H1 (cell line): ENCODE results near the gene LTA4H. TPM values are rescaled to one million over a fixed set of nuclear protein-coding genes. Genes with fewer than 3 reads are reported as not detected.

ENCODE experiments used
- CTCF ChIA-PET: fragments of 300-600 bp; sonication (Branson Sonifier 250); formaldehyde crosslinking; loops from one replicate; lab custom pipeline; 2021; ENCODE audit not compliant: partially characterized antibody; lab: Charles Lee
- POLR2A ChIA-PET: fragments of 300-600 bp; sonication (Branson Sonifier 250); formaldehyde crosslinking; loops from one replicate; lab custom pipeline; 2021; ENCODE audit warnings: inconsistent platforms; ENCODE audit not compliant: partially characterized antibody; lab: Charles Lee
- DNase-seq, 2 experiments: peaks; one replicate each; pipeline versions ENCODE4 v3.0.0 to v3.0.0-alpha.2; 2010 to 2022; ENCODE audit warnings: low spot score in 2 of 2, low read depth in 1 of 2, mixed read lengths in 1 of 2
- FAIRE-seq: peaks from 2 replicates; lab custom pipeline; 2011; peaks lifted over from hg19 to GRCh38; lab: Jason Lieb, UNC
- H2AFZ ChIP-seq: 2 replicates; pipeline ENCODE4 v1.8.1; 2012; ENCODE audit warnings: low read length, inconsistent platforms
- H2AK5ac ChIP-seq: 2 replicates; pipeline ENCODE4 v1.6.1; 2013; ENCODE audit warnings: low read depth, low read length
- H2BK120ac ChIP-seq: replicated peaks from 2 replicates; pipeline ENCODE3; 2013; ENCODE audit warnings: low read depth, low read length, inconsistent platforms
- H2BK12ac ChIP-seq: 2 replicates; pipeline ENCODE4 v1.6.1; 2013; ENCODE audit warnings: low read depth, low read length
- H2BK15ac ChIP-seq: 2 replicates; pipeline ENCODE4 v1.6.1; 2013; ENCODE audit warnings: low read length
- H2BK20ac ChIP-seq: 2 replicates; pipeline ENCODE4 v1.6.1; 2013; ENCODE audit warnings: low read length
- H2BK5ac ChIP-seq: 2 replicates; pipeline ENCODE4 v1.6.1; 2013; ENCODE audit warnings: low read depth, low read length
- H3K14ac ChIP-seq: 2 replicates; pipeline ENCODE4 v1.6.1; 2013; ENCODE audit warnings: inconsistent platforms; ENCODE audit not compliant: insufficient read length
- H3K18ac ChIP-seq: 2 replicates; pipeline ENCODE4 v1.6.1; 2013; ENCODE audit warnings: low read length; ENCODE audit errors: extremely low read depth
- H3K23ac ChIP-seq: 2 replicates; pipeline ENCODE4 v1.6.1; 2013; ENCODE audit warnings: inconsistent platforms; ENCODE audit not compliant: insufficient read length
- H3K23me2 ChIP-seq: 2 replicates; pipeline ENCODE4 v1.6.1; 2013; ENCODE audit warnings: low read depth, low read length
- H3K27ac ChIP-seq: 2 replicates; pipeline ENCODE4 v1.6.1; 2011; ENCODE audit warnings: low read depth, low read length, inconsistent platforms
- H3K27me3 ChIP-seq, 4 experiments: replicated peaks in 1 of 4; 1 replicate in 1 of 4; 2 replicates in 3 of 4; pipeline versions ENCODE4 v1.6.1 to v1.8.1; 2011 to 2013; ENCODE audit warnings: low read length in 3 of 4, mild to moderate bottlenecking in 3 of 4, inconsistent platforms in 2 of 4, mixed read lengths in 2 of 4, moderate library complexity in 1 of 4; ENCODE audit not compliant: control insufficient read depth in 3 of 4, insufficient read depth in 3 of 4; ENCODE audit errors: extremely low read depth in 1 of 4
- H3K36me3 ChIP-seq, 4 experiments: 2 replicates each; pipeline versions ENCODE4 v1.6.1 to v1.8.1; 2011 to 2013; ENCODE audit warnings: mild to moderate bottlenecking in 4 of 4, low read length in 3 of 4, moderate library complexity in 2 of 4, control low read depth in 1 of 4, inconsistent platforms in 1 of 4; ENCODE audit not compliant: insufficient read depth in 4 of 4, control insufficient read depth in 2 of 4
- H3K4ac ChIP-seq: replicated peaks from 2 replicates; pipeline ENCODE3; 2013; ENCODE audit warnings: low read length, low read depth, mixed read lengths, inconsistent platforms; ENCODE audit not compliant: insufficient read length
- H3K4me1 ChIP-seq, 4 experiments: replicated peaks in 1 of 4; 1 replicate in 1 of 4; 2 replicates in 3 of 4; pipeline versions ENCODE4 v1.6.1 to v1.8.1; 2011 to 2013; ENCODE audit warnings: low read length in 3 of 4, inconsistent platforms in 2 of 4, mixed read lengths in 1 of 4; ENCODE audit not compliant: insufficient read depth in 4 of 4, control insufficient read depth in 3 of 4
- H3K4me2 ChIP-seq, 2 experiments: 2 replicates each; pipeline versions ENCODE4 v1.6.1 to v1.8.1; 2011 to 2013; ENCODE audit warnings: low read depth in 2 of 2, low read length in 2 of 2, control low read depth in 1 of 2, inconsistent platforms in 1 of 2, mild to moderate bottlenecking in 1 of 2; ENCODE audit not compliant: insufficient read depth in 1 of 2
- H3K4me3 ChIP-seq, 4 experiments: fragments of 200-600, 300-600 bp in 1 of 4; sonication (generic), shearing (Covaris generic), sonication (Bioruptor Twin) in 1 of 4; 2 replicates each; pipeline versions ENCODE4 v1.5.1 to v1.8.1; 2011 to 2016; ENCODE audit warnings: low read length in 4 of 4, low read depth in 3 of 4, control low read depth in 2 of 4, inconsistent platforms in 2 of 4, mild to moderate bottlenecking in 2 of 4, mixed read lengths in 1 of 4, moderate library complexity in 1 of 4; ENCODE audit not compliant: insufficient read depth in 2 of 4; ENCODE audit errors: extremely low read depth in 1 of 4
- H3K56ac ChIP-seq: replicated peaks from 2 replicates; pipeline ENCODE3; 2013; ENCODE audit warnings: low read depth, mild to moderate bottlenecking, mixed read lengths, low read length, inconsistent platforms; ENCODE audit not compliant: insufficient read length
- H3K79me1 ChIP-seq: 2 replicates; pipeline ENCODE4 v1.6.1; 2013; ENCODE audit warnings: low read depth, low read length, control low read depth
- H3K79me2 ChIP-seq, 2 experiments: 2 replicates each; pipeline versions ENCODE4 v1.6.1 to v1.8.1; 2012 to 2013; ENCODE audit warnings: low read length in 2 of 2, mild to moderate bottlenecking in 2 of 2, inconsistent platforms in 1 of 2; ENCODE audit not compliant: insufficient read depth in 2 of 2, control insufficient read depth in 1 of 2
- H3K9ac ChIP-seq, 4 experiments: replicated peaks in 1 of 4; 1 replicate in 1 of 4; 2 replicates in 3 of 4; pipeline versions ENCODE4 v1.6.1 to v1.8.1; 2011 to 2013; ENCODE audit warnings: low read depth in 3 of 4, low read length in 3 of 4, control low read depth in 2 of 4, mild to moderate bottlenecking in 2 of 4, moderate library complexity in 2 of 4, inconsistent platforms in 1 of 4; ENCODE audit errors: extremely low read depth in 1 of 4
- H3K9me3 ChIP-seq, 2 experiments: 2 replicates each; pipeline versions ENCODE4 v1.6.1 to v1.8.1; 2012 to 2013; ENCODE audit warnings: mild to moderate bottlenecking in 2 of 2, moderate library complexity in 2 of 2, control low read depth in 1 of 2, inconsistent platforms in 1 of 2, low read depth in 1 of 2, low read length in 1 of 2, mixed read lengths in 1 of 2; ENCODE audit not compliant: insufficient read depth in 2 of 2
- H4K20me1 ChIP-seq, 2 experiments: replicated peaks in 1 of 2; 2 replicates each; pipeline versions ENCODE3 to v1.8.1; 2011 to 2013; ENCODE audit warnings: inconsistent platforms in 2 of 2, low read length in 2 of 2, mild to moderate bottlenecking in 1 of 2; ENCODE audit not compliant: insufficient read depth in 2 of 2, control insufficient read depth in 1 of 2
- H4K5ac ChIP-seq: 2 replicates; pipeline ENCODE4 v1.6.1; 2013; ENCODE audit warnings: low read length, low read depth, mixed read lengths, inconsistent platforms; ENCODE audit not compliant: insufficient read length
- H4K8ac ChIP-seq: 2 replicates; pipeline ENCODE4 v1.8.0; 2013; ENCODE audit warnings: mild to moderate bottlenecking, moderate library complexity, low read length, inconsistent platforms; ENCODE audit not compliant: insufficient read depth; ENCODE audit errors: extremely low read depth
- H4K91ac ChIP-seq: replicated peaks from 2 replicates; pipeline ENCODE3; 2013; ENCODE audit warnings: low read length, mixed read lengths, inconsistent platforms; ENCODE audit not compliant: insufficient read length
- NRF1 ChIP-seq: IDR thresholded peaks from 2 replicates; pipeline ENCODE4 v1.6.1; 2011; ENCODE audit warnings: mild to moderate bottlenecking, low read depth, low read length, improper control_type of control experiment
- ZNF274 ChIP-seq: IDR thresholded peaks from 2 replicates; pipeline ENCODE4 v1.7.0; 2012; ENCODE audit warnings: low read length, borderline replicate concordance; ENCODE audit errors: extremely low read depth
- WGBS, 2 experiments: shearing (Covaris generic) in 1 of 2; methylation state at CpG; one replicate each; pipeline versions ENCODE4 v1.1.6 to v1.1.7; 2013 to 2015; ENCODE audit warnings: low lambda C conversion rate in 2 of 2, mixed read lengths in 2 of 2, inconsistent platforms in 1 of 2, low coverage in 1 of 2, missing lambda C conversion rate in 1 of 2; ENCODE audit not compliant: insufficient replicate concordance in 2 of 2, insufficient coverage in 1 of 2, insufficient read length in 1 of 2; ENCODE audit errors: extremely low coverage in 1 of 2, missing lambda C conversion rate in 1 of 2; 5-methylcytosine and 5-hydroxymethylcytosine counted together
- polyA plus RNA-seq, 7 experiments: library from polyadenylated mRNA; depleted of rRNA in 3 of 7; stranded (reverse) in 5 of 7; unstranded in 2 of 7; fragments of >200 nt in 5 of 7; fragments of 200-250 nt in 2 of 7; gene quantifications; 1 replicate in 5 of 7; 2 replicates in 1 of 7; 4 replicates in 1 of 7; pipeline versions ENCODE4 v1.2.1 to v1.2.3, GENCODE V29; 2011 to 2013; ENCODE audit warnings: missing spikeins in 2 of 7, mixed read lengths in 2 of 7
- total RNA-seq: library from RNA; stranded (reverse); fragmentation: NEBNext Ultra II Directional; extraction: Animal tissue kit (Norgen Biotek cat#: 25700); gene quantifications from 2 replicates; pipeline ENCODE4 v1.2.1, GENCODE V29; 2021

LTA4H gene
- total and polyA plus RNA-seq, 2 of the 8 experiments (the other 6 are each of a cell fraction or from before 2014, with no cell fraction given), result 106 to 167 TPM

DNA sequence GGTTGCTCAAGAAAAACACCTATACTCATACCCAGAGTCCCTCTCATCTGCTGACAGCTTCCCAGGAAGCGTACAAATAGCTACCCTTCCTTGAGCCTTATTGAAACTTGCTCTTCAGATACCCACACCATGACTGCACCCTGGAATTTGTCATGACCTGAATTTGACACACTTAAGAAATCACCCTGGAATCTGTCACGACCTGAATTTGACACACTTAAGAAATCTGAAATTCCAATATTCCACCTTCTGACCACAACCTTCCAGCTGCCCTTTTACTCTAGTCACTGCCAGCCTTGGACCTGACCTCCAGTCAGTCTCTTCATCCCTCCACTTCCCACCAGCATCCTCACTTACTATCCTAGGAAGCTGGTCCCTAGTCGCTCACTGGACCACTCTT lies 38.1 kb downstream of the LTA4H start:
- no peak overlapping the region for H3K4me3 ChIP-seq
- FAIRE-seq (no peak), DNase-seq (no peak)
- H4K5ac ChIP-seq, result no peak overlapping the region
- no peak overlapping the region for H2BK12ac ChIP-seq
- no peak overlapping the region for H4K8ac ChIP-seq
- H2BK15ac ChIP-seq, result no peak overlapping the region; the same call in 1 of the 2 replicates
- no peak overlapping the region for H3K56ac ChIP-seq
- WGBS, 2 experiments, result 100% methylated on average over 3 of the region's 3 CpGs; no CpG with 5 or more reads in 1 of the 2 experiments
- H3K23me2 ChIP-seq, result no peaks in the 10 kb centered on the region
- H2BK5ac ChIP-seq, result no peak overlapping the region
- peaks cover 0 to 3% (median 0%) of the 10 kb centered on the region in 4 experiments; a peak in 1 of 7 replicates for H3K4me1 ChIP-seq
- no peaks in the 10 kb centered on the region for H4K20me1 ChIP-seq
- no peak overlapping the region for H3K9ac ChIP-seq
- H3K79me1 ChIP-seq, result no peaks in the 10 kb centered on the region
- H3K14ac ChIP-seq, result no peak overlapping the region
- no peak overlapping the region for H3K4ac ChIP-seq
- H2BK120ac ChIP-seq, result no peak overlapping the region
- no peak overlapping the region for H3K23ac ChIP-seq
- peaks cover 0 to 18% (median 1%) of the 10 kb centered on the region in 4 experiments; a peak in 3 of 8 replicates for H3K36me3 ChIP-seq
- H3K4me2 ChIP-seq, result no peak overlapping the region
- H3K27ac ChIP-seq, result no peak overlapping the region
- no peak overlapping the region for H2AK5ac ChIP-seq
- POLR2A ChIA-PET, result interaction anchor here (1.1 to 1.4 kb wide), 2 partner anchors 9 to 20 kb away, joined by 3 read pairs; no protein-coding TSS in a partner anchor
- H2AFZ ChIP-seq, result no peak overlapping the region
- no peak overlapping the region for H4K91ac ChIP-seq
- H3K18ac ChIP-seq, result no peak overlapping the region
- H3K27me3 ChIP-seq, result no peaks in the 10 kb centered on the region
- H3K9me3 ChIP-seq, result no peaks in the 10 kb centered on the region
- H3K79me2 ChIP-seq, result no peaks in the 10 kb centered on the region
- CTCF ChIA-PET, result interaction anchor here (0.6 to 8.7 kb wide), 9 partner anchors 9 to 237 kb away, joined by 3 to 149 read pairs (median 5); partner anchors contain the start of gene CCDC38
- no peak overlapping the region for H2BK20ac ChIP-seq
- TF ChIP-seq NRF1, result no peak
- no peak for TF ChIP-seq ZNF274
